GM19452 (cell line): Measurements from ENCODE around the gene ZNF26.

Experiments
- ATAC-seq: cut with Tn5 transposase; IDR thresholded peaks from one replicate; pipeline ENCODE4 v1.9.1; 2021; ENCODE audit not compliant: unreplicated experiment

Gene ZNF26

DNA sequence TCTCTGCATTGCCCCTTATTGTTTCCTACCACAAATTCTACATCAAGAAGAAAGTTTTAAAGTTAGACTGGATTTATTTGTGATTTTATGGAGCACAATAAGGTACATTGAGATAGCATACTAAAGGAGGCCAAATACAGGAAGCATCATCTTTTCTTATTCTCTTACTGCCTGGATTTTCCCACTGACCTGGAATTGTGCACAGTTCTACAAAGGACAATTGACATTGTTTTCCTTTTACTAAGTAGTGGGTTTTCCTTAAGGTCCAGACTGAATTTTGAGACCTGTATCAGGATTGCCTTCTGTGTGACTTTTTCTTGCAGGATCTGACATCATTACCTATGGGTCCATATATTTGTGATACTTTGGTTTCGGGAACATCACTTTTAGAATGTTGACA, 75.8 kb downstream of the ZNF26 start:
- ATAC-seq: no peak

DNA sequence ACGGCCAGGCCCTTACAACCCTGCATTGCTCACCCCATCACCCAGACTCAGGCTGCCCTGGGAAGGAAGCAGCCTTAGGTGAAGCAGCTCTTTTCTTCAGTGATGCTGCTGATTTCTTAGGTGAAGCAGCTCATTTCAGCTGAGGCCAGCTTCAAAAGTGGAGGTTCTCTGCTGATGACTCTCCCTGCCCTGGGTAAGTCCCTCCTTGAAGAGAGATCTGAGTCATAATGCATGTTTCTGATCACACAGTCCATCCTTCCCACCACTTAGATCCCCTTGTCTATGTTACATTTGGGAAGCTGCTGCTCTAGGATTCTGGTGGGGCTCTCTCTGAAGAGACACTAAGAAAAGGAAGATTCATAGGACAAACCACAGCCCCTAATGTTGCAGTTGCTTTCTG, 77.4 kb downstream of the ZNF26 start:
- ATAC-seq: no peak

DNA sequence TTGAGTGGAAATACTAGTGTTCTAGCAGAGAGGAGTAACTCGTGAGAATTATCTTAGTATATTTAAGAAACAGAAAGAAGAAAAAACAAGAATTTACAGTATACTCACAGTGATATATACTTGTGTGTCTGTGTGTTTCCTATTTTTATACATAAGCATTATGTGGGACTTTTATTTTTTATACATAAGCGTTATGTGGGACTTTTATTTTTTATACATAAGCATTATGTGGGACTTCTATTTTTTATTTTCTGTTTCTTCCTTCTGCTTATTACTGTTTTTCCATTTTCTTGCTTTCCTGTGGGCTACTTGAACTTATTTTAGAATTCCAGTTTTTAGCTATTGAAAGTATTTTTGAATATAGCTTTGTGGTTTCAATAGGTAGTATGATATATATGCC, 87.7 kb downstream of the ZNF26 start:
- ATAC-seq: no peak
